ENCODE measurements around the gene SLC3A2. TPM values are rescaled to one million over a fixed set of nuclear protein-coding genes. Genes with fewer than 3 reads are reported as not detected.

SLC3A2 gene
- total RNA-seq, 1 experiment from 2014 or later = 137 TPM

DNA sequence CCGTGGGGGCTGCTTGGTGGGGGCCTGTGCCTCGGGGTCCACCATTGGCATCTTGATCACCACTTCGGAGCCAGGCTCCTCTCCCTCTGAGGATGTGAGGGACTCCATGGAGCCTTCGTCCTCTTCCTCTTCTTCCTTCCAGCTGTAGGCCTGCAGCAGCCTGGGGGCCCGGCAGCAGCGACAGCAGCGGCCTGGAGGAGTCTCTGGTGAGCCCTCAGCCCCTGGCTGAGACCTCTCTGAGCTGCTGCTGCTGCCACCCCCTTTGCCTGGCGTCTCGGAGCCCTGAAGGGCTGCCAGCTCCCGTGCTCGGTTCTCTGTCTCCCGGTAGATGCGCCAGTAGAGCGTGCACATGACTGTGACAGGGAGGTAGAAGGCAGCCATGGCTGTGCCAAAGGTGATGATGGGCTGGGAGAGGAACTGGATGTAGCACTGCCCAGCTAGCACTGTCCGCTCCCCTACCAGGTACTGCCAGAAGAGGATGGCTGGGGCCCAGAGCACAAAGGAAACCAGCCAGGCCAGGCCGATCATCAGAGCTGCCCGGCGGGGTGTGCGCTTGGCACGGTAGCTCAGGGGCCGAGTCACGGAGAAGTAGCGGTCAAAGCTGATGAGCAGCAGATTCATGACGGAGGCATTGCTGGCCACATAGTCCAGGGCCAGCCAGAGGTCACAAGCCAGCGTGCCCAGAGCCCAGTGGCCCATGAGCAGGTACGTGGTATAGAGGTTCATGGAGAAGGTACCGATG is 29.6 kb downstream of the SLC3A2 start:
- no peak for DNase-seq (ENCODE audit: low read depth)

DNA sequence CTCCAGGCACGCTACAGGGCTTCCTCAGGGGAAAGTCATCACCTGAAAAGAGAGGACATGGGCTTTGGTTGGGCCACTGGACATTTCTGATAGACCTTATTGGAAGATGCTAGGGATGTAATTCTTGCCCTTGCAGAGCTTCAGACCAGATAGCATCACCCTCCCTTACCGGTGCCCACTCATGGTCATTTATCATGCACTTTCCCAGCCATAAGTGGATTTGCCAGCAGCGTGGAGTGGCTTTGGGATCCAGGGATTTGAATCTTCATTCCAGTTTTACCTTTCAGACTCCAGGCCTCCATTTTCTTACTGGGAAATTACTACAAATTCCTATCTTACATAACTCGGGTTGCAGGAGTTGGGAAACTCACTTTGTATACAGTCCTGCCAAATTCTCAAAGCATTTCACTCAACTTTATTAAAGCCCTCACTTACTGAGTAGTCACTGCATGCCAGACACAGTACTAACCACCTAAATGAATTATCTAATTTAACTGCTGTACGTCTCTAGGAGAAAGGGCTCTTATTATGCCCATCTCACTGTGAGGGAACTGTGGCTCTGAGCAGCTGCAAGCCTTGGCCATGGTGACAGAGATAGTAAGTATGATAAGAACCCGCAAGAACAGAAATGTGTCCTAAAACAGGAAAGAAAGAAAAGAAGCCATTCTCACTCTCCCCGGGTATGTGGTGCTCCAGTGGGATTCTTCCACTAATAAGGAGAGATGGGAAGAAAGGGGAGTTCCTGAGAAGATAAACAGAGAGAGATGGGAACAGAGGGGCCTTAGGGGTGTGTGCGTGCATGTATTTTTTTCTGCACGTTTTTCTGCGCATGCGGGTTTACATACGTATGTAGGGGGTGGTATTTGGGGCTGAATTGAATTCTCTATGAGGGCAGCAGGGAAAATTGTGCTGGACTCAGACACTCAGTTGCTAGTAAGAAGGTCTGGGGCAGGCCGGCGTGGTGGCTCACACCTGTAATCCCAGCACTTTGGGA is 30.7 kb downstream of the SLC3A2 start:
- DNase-seq (ENCODE audit: low read depth) = no peak

DNA sequence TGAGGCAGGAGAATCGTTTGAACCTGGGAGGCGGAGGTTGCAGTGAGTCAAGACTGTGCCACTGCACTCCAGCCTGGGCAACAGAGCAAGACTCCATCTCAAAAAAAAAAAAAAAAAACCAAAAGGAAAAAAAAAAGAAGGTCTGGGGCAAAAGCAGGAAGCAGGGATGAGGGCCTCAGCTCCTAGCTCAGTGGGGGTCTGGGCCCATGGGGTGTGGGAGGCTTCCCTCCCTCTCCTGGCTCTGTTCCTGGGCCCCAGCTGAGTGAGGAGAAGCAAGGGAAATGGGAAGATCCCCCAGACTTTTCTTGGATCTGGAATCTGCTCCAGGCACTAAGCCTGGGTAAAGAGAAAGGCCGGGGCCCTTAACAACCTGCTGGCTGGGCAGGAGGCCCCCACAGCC is 31.6 kb downstream of the SLC3A2 start:
- DNase-seq (ENCODE audit: low read depth) = no peak

DNA sequence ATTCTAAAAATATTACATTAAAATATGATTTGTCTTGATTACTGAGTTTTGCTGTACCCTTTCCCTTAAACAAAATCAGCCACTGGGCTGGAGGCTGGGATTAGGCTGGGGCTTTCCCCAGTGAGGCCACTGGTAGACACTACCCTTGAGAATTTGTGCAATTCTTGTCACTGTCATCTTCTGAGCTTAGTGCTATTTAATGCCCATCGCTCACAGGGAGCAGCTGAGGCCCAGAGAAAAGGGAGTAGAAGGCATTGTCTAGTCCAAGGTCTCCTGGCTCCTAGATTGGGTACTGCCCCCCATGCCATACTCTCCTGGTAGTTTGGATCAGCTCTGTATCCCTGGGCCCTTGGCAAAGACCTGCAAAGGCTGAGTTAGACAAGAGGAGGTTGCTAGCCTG is 33.7 kb downstream of the SLC3A2 start:
- no peak for DNase-seq (ENCODE audit: low read depth)

DNA sequence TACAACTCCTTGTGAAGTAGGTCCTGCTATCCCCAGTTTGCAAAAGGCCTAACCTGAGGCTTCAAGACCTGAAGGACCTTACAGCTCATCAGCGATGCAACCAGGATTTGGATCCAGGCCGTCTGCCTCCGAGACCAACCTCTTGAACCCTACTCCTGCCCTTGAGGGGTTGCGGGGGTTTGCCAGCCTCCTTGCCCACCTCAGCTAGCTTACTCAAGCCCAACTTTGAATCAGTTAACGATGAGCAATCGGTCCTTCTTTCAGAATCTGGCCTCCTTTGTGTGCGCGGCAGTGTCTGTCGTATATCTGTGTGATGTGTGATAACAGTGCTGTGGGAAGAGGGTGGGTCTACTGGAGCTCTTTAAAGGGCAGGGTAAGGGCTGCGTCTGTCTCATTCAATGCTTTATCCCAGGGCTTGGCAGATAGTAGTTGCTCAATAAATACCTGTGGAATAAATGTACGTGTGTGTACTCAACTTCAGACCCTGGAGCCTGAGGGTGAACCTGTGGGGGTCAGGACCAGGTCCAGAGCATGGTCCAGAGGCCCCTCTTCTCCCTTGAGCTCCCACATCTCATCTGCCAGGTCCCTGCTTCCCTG is 37.3 kb downstream of the SLC3A2 start:
- DNase-seq (ENCODE audit: low read depth) = no peak

DNA sequence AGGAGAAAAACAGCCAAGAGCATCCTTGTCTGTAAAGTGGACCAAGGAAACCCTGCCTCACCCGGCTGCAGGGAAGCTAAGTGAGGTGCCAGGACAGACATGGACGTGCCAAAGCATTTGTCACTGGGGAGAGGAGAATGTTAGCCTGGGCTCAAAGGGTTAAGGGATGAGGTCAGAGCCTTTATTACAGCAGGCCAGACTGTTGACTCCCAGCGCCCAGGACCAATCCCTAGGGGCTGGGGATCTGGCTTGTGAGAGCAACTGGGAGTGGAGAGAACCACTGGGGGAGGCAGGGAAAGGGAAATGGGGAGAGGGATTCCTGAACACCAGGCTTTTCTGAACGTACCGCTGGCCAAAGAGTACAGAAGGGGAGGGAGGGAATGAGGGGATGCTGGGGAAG is 37.8 kb downstream of the SLC3A2 start:
- DNase-seq (ENCODE audit: low read depth) = no peak

DNA sequence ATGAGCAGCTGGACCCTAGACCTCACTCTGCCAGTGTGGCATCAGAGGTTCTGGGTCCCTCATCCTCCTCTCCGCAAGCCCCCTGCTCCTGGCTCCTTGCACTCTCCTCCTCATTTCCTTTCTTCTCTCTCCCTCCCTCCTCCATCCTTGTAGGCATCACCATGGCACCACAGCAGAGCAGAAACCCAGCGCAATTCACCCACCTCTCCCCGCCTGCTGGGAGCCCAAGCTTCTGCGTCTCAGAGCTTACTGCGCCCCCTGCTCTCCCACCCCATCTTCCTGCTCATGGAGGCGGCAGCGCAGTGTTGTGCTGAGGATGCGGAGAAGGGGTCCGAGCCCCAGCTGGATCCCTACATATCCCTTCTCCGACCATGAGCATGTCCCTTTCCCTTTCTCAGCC is 38.8 kb downstream of the SLC3A2 start:
- no peak for DNase-seq (ENCODE audit: low read depth)

DNA sequence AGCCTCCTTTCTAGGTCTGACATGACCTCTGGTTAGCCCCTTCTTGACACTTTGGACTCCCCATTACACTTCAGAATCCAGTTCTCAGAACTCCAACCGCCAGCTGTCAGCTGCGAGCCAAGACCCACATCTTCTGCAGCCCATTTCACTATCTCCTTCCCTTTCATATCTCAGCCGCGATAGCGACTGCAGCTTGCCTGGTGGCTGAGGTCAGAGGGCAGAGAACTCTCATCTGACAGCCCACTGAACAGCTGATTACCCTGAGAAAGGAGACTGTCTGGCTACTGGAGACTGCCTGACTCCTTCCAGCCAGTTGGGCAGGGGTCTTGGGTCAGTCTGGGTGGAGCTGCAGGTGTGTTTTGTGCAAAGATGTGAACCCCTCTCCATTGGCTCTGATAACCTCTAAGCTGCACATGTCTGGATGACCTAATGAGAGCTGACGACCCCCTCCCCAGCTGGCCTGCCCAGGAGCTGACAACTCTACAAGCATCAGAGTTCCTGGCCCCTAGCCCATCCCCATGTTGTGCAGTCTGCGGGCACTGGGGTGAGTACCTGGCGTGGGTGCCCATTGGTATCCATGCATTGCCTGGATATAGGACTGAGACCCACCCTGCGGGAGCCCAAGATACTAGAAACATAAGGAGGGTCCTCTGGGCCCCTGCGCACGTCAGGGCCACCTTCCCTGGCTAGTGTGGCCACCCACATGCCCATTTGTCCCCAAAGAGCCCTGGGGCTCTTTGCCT is 39.4 kb downstream of the SLC3A2 start:
- no peak for DNase-seq (ENCODE audit: low read depth)

DNA sequence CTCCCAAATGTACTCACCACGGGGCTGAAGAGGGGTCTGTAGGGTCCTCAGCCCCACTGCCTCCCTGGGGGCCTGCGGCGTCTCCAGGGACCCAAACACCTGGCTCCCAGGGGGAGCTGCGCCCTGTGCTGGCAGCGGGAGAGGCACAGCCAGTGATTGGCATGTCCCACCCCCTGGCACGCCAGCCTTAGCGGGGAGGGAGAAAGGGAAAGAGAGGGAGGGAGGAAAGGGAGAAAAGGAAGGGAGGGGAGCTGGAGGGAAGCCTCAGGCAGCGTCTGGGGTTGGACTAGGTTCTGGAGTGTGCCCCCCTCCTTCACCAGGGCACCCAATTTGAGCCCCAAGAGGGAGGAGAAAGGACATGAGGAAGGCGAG is 40.5 kb downstream of the SLC3A2 start, which contains the start of gene CHRM1:
Gene CHRM1, minus strand, starts transcription at position 163 of the 372 bp plus-strand sequence. CDS start 10,263 bp downstream, outside the sequence.
- DNase-seq (ENCODE audit: low read depth) = no peak

DNA sequence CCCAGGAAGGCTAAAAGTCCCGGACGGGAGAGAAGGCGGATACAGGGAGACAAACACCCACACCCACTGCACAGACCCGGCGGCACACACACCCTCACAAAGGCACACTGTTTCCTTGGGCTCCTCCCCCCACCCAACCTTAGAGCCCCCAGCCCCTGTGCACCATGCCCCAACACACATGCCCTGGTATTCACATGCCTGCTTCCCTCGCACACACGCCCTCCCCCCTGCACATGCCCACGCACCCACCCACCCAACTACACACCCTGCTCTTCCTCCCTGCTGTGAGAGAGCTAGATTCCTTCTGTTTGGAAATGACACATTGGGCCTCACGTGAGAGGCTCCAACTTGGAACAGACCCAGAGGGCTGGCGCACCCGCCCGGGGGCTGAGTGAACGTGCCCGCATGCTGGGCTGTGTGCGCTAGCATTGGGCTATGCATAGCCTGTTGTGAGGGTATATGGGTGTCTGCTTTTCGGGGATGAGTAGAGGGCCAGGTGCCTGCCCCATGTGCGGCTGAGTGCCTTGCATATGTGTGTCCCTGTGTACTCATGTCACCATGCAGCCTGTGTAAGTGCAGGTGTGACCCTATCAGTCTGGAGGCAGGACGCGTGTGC is 41.0 kb downstream of the SLC3A2 start:
- DNase-seq (ENCODE audit: low read depth) = peak; percentile 64

DNA sequence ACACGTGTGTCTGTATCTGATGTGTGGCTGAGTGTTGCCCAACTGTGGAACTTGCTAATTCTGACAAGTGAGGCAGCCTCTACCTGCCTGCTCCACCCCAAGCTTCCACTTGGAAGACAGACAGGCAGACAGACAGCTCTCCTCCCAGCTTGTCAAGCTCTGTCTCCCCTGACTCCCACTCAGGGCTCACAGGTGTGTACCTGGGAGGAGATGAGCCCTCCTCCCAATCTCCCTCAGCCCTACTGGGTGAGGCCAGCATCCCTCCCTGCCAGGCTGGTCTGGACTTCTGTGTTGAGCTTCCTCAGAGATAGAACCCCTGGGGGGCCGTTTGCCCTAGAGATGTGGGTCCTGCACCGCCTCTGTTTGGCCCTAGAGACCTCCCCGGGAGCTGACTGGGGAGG is 41.5 kb downstream of the SLC3A2 start:
- no peak for DNase-seq (ENCODE audit: low read depth)

DNA sequence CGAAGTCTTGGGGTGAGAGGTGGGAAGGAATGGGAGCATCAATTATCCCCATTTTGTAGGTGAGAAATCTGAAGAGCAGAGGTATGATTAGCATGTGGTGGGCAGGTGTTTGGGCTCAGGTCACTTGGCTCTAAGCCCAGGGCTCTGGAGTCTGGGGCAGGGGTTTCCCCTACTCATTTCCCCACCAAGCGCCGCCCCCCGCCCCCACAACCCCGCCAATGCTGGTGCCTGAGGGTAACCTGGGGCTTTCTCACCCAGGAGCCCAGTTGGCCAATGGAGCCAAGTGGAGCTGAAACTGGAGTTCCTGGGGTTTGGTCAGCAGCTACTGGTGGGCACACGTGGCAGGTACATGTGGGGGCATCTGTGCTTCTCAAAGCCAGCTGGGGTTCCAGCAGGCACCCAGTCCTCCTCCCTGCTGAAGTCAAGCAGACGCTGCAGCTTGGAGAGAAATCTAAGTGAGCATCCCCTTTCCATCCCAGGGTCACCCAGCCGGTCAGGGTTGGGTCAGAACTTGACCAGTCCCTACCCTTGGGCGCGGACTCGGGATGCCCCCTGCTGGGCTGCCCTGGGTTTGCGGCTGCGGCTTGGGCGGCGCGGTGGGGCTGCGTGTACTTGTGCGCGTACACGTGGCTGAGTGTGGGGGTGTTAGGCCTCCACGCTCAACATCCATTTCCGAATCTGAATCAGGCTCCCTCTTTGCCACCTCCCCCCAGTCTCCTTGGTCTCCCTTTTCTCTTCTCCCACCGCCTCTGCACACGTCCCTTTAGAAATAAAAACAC is 42.1 kb downstream of the SLC3A2 start:
- peak; percentile 45 for DNase-seq (ENCODE audit: low read depth)

DNA sequence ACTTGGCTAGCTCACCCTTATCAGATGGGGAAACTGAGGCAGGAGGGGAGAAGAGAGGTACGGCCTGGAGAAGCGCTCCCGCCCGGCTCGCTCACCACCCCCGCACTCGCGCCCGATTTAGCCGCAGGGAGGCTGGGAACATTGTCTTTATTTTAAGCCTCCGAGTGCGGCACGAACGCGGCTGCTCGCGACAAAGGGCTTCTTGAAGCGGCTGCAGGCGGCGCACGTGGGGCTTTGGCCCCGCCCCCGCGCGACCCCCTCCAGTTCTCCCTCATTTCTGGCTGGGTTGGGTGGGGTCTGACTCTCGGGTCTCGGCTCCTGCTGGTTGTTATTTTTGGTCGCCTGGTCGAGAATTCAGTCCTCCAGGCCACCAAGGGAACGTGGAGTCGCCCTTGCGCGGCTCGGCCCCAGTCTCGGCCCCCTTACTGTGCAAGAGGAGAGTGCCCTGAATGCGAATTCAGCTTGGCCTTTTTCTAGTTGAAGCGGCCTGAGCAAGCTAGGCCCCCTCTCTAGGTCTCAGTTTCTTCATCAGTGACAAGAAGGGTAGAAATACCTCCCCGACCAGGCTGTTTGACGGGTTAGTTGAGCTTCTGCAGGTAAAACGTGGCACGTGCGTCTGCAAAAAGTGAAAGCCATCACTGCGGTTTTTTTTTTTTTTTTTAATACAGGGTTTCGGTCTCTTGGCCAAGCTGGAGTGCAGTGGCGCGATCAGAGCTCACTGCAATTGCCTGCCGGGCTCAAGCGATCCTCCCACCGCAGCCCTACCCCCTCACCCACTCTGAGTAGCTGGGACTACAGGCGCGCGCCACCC is 43.1 kb downstream of the SLC3A2 start:
- peak; percentile 15 for DNase-seq (ENCODE audit: low read depth)

DNA sequence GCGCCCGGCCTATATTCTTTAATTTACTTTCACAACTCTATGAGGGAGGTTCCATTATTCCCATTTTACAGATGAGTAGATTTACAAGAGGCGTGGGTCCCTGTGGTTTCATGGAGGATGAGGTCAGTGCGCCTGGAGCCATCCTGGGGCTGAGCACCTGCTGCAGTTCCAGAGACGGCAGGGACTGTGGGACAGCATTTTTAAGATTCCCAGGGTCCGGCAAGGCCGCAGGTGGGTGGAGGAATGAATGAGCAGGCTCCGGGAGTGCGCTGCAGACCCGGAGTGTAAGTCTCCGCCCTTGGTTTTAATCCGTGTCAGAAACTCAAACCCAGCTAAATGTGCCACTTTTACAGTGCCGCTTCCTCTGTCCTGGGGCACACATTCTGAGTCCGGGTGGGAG is 44.6 kb downstream of the SLC3A2 start:
- DNase-seq (ENCODE audit: low read depth) = peak; percentile 71

DNA sequence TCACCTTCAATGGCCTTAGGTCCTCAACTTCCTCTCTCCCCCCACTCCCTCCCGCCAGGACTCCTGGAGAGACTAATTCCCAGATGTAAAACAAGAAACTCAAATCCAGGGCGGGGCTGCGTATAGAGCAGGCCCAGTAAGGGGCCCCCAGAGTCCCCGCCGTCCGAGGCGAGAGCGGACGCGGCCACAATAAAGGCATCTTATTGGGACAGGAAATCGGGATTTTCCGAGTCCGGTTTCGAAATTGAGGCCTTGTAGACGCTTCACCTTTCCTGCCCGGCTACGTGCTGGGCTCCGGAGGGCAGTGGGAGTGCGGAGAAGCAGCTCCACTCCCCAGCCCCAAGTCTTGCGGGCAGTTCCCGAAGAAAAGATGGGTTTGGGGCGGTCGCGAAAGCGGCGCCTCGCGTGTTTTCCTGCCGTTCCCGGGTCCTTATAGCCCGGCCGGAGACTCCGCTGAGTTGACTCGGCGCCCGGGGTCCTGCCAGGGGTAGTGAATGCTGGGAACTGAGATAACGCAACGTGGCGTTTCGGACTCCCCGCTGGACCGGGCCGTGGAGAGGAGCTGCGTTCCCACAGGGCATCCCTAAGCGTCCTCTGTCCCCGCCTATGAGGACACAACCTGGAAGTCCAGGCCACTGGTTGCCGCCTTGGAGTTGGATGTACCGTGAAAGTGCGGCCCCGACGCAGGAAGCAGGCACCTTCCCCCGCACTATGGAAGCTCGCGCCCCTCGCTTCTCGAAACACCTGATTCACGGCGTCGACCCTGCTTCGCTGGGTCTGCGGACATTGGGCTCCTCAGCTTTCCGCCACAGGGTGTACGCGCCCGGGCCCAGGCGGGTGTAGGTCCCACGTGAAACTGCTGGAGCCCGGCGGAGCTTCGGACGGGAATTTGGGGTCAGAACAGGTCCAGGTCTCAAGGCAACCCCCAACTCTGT is 45.3 kb downstream of the SLC3A2 start:
- peak; percentile 23 for DNase-seq (ENCODE audit: low read depth)

DNA sequence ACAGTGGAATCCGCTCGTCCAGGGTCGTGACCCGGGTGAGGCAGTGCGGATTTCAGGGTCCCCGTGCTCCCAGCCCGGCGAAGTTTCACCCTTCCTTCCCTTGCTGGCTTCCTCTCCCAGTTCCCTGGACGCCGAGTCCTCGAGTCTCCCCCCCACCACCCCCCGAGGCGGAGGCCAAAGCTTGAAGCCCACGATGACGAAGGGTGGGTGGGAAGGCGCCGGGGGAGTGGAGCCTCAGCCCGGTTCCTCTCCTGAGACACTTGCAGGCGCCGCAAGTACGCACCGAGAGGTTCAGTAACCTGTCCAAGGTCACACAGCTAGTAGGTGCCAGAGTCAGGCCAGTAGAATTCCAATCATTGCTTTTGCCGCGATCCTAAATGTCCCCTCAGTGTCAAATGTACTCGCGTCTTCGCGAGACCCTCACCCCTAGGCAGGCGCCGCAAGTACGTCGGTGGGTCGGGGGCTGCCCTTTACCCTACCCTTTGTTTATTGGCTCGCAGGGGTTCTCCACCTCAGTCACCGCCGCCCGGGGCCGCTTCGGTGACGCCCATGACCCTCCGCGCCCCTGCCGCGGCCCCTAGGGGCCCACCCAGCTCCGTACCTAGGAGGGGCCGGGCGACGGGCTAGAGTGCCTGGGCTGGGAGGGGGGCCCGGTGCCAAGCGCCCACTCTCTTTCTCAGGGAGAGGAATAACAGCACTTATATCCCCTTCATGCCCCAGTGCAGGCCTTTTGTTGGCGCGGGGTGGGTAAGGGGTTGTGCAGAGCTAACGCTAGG is 46.2 kb downstream of the SLC3A2 start:
- no peak for DNase-seq (ENCODE audit: low read depth)

DNA sequence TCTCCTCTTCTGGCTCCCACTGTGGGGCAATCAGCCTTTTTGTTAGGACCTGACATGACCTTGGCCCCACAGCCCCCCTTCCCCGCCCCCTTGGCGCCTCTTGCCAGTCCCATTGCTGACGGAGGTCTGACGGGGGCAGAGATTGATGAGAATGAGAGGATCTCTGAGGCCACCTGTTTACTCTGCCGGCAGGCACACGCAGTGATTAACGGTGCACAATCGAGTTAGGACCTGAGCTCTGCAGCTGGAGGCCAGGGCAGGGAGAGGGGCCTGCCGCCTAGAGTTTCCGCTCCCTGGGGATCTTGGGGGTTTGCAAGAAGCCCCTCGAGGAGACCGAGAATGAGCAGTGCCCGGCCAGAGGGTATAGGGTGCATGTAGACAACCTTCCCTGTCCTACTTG is 47.3 kb downstream of the SLC3A2 start:
- no peak for DNase-seq (ENCODE audit: low read depth)

DNA sequence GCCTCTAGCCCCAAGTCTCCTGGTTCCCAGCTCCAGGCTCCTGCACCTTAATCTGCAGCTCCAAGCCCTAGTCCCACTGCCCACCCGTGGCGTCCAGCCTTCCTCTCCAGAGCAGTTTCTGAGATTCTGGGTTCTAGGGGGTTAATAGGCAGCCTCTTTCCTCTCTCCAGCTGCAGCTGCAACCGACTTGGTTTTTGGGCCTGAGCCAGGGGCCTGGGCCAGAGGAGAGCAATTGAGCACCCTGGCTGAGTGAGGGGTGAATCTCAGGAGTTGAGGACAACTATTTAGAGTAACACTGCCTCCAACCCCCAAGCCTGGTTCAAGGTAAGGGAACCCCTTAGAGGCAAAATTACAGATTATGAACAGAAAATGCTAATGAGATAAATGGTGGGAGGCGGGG is 49.5 kb downstream of the SLC3A2 start:
- no peak for DNase-seq (ENCODE audit: low read depth)

Data from Daoy (cell line).